ENCODE results near the gene CEMP1. TPM values are rescaled to one million over a fixed set of nuclear protein-coding genes. Genes with fewer than 3 reads are reported as not detected.

The CEMP1 gene
- total and polyA plus RNA-seq, 8 donors, result 0.12 to 1.2 (median 0.71) TPM

DNA sequence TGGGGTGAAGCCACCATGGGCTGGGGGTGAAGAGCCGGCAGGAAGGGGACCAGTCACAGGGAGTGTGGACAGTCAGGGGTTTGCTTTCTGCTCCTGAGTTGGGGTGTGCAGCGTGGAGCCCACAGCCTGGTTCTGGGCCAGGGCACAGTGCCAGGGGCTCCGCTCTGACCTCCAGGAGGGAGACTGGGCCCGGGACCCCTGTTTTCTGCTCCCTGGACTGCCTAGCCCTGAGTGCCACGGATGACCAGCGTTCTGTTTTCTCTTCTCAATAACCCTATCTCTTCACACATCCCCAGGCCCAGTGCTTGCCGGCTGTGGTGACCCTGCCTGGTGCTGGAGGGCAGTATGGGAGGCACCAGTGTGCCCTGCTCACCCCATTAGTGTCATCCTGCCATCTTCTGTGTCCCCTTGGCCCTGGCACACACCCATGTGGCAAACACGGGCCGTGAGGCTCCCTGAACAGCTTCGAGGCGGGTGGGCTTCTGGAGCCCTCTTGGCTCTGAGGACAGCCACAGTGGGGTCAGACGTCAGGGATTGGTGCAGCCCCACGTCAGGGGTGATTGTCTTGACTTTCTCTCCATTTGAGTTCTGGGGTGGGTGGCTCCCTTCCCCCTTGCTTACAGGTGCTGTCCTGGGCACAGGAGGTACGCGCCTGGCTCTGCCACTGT is 1.1 kb downstream of the CEMP1 start:
- H3K9me3 ChIP-seq, result no peaks in the 10 kb centered on the region
- peaks cover 0 to 4% (median 0%) of the 10 kb centered on the region in 3 donors for H3K4me1 ChIP-seq
- TF ChIP-seq, protein P1, sequence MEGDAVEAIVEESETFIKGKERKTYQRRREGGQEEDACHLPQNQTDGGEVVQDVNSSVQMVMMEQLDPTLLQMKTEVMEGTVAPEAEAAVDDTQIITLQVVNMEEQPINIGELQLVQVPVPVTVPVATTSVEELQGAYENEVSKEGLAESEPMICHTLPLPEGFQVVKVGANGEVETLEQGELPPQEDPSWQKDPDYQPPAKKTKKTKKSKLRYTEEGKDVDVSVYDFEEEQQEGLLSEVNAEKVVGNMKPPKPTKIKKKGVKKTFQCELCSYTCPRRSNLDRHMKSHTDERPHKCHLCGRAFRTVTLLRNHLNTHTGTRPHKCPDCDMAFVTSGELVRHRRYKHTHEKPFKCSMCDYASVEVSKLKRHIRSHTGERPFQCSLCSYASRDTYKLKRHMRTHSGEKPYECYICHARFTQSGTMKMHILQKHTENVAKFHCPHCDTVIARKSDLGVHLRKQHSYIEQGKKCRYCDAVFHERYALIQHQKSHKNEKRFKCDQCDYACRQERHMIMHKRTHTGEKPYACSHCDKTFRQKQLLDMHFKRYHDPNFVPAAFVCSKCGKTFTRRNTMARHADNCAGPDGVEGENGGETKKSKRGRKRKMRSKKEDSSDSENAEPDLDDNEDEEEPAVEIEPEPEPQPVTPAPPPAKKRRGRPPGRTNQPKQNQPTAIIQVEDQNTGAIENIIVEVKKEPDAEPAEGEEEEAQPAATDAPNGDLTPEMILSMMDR (IDR thresholded peaks at IDR 0.05), result no peak
- ATAC-seq (no peak), FAIRE-seq (no peak), DNase-seq (peak in 4 of 6 donors; percentile 19 to 74 (median 60))
- no peak overlapping the region for H3K27ac ChIP-seq
- intact Hi-C loops (cut with DNase I), result no loop called here
- H3K27me3 ChIP-seq, result no peaks in the 10 kb centered on the region
- WGBS, 2 donors, result 83 to 93% methylated on average over 15 of the region's 15 CpGs
- H3K4me3 ChIP-seq, result no peak overlapping the region
- H3K36me3 ChIP-seq, result peaks cover 0 to 8% (median 0%) of the 10 kb centered on the region in 3 donors

DNA sequence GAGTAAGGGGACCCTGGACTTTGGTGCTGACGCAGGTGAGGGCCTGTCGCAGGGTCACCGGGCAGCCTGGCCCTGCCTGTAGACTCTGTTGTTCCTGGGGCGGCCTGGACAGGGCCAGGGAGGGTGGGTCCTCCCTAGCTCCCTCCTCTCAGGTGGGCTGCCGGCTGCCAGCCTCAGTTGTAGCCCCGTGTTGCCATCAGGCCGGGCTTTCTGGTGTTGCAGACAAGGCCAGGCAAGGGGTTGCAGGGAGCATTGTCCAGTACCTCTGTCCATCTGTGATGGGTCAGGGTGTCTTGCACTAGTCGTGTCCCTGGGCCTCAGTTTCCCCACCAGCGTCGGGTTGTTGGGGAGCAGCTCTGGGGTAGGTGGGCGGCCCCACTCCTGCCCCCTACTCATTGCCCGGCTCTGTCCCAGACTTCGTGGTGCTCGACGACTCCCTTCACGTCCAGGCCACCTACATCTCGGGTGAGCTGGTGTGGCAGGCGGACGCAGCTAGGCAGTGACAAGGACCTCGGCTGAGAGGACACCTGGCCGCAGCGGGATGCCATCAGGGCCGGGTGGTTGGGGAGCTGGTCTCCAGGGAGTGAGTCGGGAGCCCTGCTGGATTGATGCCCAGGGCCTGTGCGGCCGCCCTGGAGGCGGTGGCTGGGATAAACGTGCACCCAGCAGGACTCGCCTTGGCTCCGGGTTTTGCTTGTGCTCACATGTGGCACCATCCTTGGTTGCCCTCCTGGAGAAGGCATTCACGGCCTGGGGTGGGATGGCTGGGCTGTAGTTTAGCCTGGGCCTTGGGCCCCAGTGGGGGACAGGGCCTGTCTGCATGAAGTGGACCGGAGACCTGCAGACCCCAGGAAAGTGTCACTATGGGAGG is 1.9 kb downstream of the CEMP1 start:
- Histone ChIP-seq H3K27me3 (no peaks in the 10 kb centered on the region), H3K4me1 (peaks cover 0 to 4% (median 0%) of the 10 kb centered on the region in 3 donors), H3K4me3 (no peak overlapping the region), H3K36me3 (peaks cover 0 to 8% (median 0%) of the 10 kb centered on the region in 3 donors), H3K27ac (no peak overlapping the region), H3K9me3 (no peaks in the 10 kb centered on the region)
- intact Hi-C loops (cut with DNase I), result no loop called here
- WGBS, 2 donors, result 83% methylated on average over 30 to 32 of the region's 32 CpGs
- ATAC-seq, result no peak
- TF ChIP-seq, protein P1 (IDR thresholded peaks at IDR 0.05), result no peak
- no peak for FAIRE-seq
- DNase-seq, result peak in 3 of 6 donors; percentile 12 to 82 (median 62)

DNA sequence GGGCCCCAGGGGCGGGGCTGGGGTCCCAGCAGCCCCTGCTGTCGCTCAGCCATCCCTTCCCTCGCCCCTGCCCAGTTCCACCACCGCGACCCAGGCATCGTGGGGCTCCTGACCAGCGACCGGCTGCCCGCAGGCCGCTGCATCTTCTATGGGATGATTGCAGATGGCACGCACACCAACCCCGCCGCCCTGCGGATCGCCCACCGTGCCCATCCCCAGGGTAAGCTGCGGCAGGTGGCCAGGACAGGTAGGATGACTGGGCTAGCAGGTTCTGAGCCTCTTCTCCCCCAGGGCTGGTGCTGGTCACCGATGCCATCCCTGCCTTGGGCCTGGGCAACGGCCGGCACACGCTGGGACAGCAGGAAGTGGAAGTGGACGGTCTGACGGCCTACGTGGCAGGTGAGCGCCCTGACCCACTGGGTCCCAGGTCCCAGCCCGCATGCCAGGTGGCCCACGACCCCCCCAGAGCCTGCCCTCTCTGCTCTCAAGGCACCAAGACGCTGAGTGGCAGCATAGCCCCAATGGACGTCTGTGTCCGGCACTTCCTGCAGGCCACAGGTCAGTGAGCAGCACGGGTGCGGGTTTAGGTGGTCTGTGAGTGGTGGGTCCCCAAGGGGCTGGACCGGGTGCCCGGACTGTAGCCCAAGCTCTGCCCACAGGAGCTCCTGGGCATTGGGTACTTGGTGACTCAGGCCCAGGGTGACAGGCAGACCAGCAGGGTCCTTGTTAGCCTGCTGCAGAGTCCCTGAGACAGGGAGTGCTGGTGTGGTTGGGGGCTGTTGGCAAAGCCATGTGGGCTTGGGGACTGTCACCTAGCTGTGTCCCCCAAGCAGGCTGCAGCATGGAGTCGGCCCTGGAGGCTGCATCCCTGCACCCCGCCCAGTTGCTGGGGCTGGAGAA is 2.8 kb downstream of the CEMP1 start:
- TF ChIP-seq, protein P1 (IDR thresholded peaks at IDR 0.05), result no peak
- no peak overlapping the region for H3K4me3 ChIP-seq
- H3K9me3 ChIP-seq, result no peaks in the 10 kb centered on the region
- FAIRE-seq, result no peak
- H3K36me3 ChIP-seq, result peaks cover 0 to 8% (median 0%) of the 10 kb centered on the region in 3 donors
- no peak overlapping the region for H3K27ac ChIP-seq
- peak in 3 of 6 donors; percentile 7 to 76 (median 39) for DNase-seq
- H3K27me3 ChIP-seq, result no peaks in the 10 kb centered on the region
- no peak for ATAC-seq
- peaks cover 0 to 4% (median 0%) of the 10 kb centered on the region in 3 donors for H3K4me1 ChIP-seq
- 92% methylated on average over 36 of the region's 36 CpGs for WGBS, 2 donors
- intact Hi-C loops (cut with DNase I), result no loop called here

DNA sequence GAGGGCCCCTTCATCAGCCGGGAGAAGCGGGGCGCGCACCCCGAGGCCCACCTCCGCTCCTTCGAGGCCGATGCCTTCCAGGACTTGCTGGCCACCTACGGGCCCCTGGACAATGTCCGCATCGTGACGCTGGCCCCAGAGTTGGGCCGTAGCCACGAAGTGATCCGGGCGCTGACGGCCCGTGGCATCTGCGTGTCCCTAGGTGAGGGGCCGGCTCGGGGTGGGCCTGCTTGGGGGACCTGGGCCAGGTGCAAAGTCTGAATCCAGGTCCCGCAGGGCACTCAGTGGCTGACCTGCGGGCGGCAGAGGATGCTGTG is 3.5 kb downstream of the CEMP1 start:
- no peaks in the 10 kb centered on the region for H3K27me3 ChIP-seq
- H3K4me3 ChIP-seq, result no peak overlapping the region
- ATAC-seq (no peak), DNase-seq (peak in 3 of 6 donors; percentile 4 to 79 (median 44)), FAIRE-seq (no peak)
- intact Hi-C loops (cut with DNase I), result no loop called here
- no peak overlapping the region for H3K27ac ChIP-seq
- peaks cover 0 to 8% (median 0%) of the 10 kb centered on the region in 3 donors for H3K36me3 ChIP-seq
- peaks cover 0 to 1% (median 0%) of the 10 kb centered on the region in 3 donors for H3K4me1 ChIP-seq
- WGBS, 2 donors, result 95 to 97% methylated on average over 24 of the region's 24 CpGs
- TF ChIP-seq, protein P1 (IDR thresholded peaks at IDR 0.05), result no peak
- H3K9me3 ChIP-seq, result no peaks in the 10 kb centered on the region
